Astrocyte of the cerebellum (primary cell): ENCODE measurements around the gene LRP6.

Experiments used
- DNase-seq: peaks from one replicate; pipeline ENCODE4 v3.0.0-alpha.2; 2011; ENCODE audit warnings: low read depth
- H3K4me3 ChIP-seq: 2 replicates; pipeline ENCODE4 v1.5.1; 2011; ENCODE audit warnings: mild to moderate bottlenecking, low read depth, low read length, moderate library complexity
- CTCF ChIP-seq: IDR thresholded peaks from 2 replicates; pipeline ENCODE4 v1.5.1; 2012; ENCODE audit warnings: low read length, low read depth, moderate library complexity, mild to moderate bottlenecking; ENCODE audit errors: missing control alignments
- in situ Hi-C: cut with HindIII; loops from 2 replicates; pipeline ENCODE4 v1.10.0; 2017; ENCODE audit warnings: low sequenced_read_pairs

Gene LRP6

GRCh38 chr12:12249216-12250050, 17.4 kb downstream of the LRP6 start:
- in situ Hi-C loops, result no loop called here
- DNase-seq, result no peak
- no peak for TF ChIP-seq CTCF
- H3K4me3 ChIP-seq, result no peak overlapping the region

- H3K4me3 ChIP-seq, result no peak overlapping the region
- no peak for DNase-seq
- TF ChIP-seq CTCF, result no peak
- in situ Hi-C loops, result no loop called here
These were observed 19.3 kb downstream of the LRP6 start for GRCh38 chr12:12247584-12247983.

GRCh38 chr12:12244341-12244740, 22.5 kb downstream of the LRP6 start:
- TF ChIP-seq CTCF, result no peak
- DNase-seq, result no peak
- H3K4me3 ChIP-seq, result no peak overlapping the region
- in situ Hi-C loops, result no loop called here

GRCh38 chr12:12240662-12241340, 26.0 kb downstream of the LRP6 start:
- DNase-seq, result peak; percentile 31
- in situ Hi-C loops, result no loop called here
- H3K4me3 ChIP-seq, result no peak overlapping the region
- no peak for TF ChIP-seq CTCF

- in situ Hi-C loops, result no loop called here
- DNase-seq, result no peak
- no peak overlapping the region for H3K4me3 ChIP-seq
- no peak for TF ChIP-seq CTCF
These were observed 27.7 kb downstream of the LRP6 start for GRCh38 chr12:12239127-12239526.

- no peak for DNase-seq
- in situ Hi-C loops, result no loop called here
- TF ChIP-seq CTCF, result no peak
- no peak overlapping the region for H3K4me3 ChIP-seq
These were observed 28.2 kb downstream of the LRP6 start for GRCh38 chr12:12238605-12239004.
